Keratinocyte (primary cell): ENCODE measurements around the gene SLC51A. TPM values are rescaled to one million over a fixed set of nuclear protein-coding genes. Genes with fewer than 3 reads are reported as not detected.

Experiments
- DNase-seq: peaks from one replicate; pipeline ENCODE4 v3.0.0-alpha.2; 2011; ENCODE audit warnings: low read depth, missing footprints, low spot score
- FAIRE-seq: peaks from 2 replicates; lab custom pipeline; 2011; peaks lifted over from hg19 to GRCh38; lab: Jason Lieb, UNC
- H2AFZ ChIP-seq: 2 replicates; pipeline ENCODE4 v1.6.0; 2012; ENCODE audit warnings: low read length, control low read depth, inconsistent platforms; ENCODE audit not compliant: control insufficient read depth
- H3K27ac ChIP-seq: 2 replicates; pipeline ENCODE4 v1.5.1; 2011; ENCODE audit warnings: low read length; ENCODE audit not compliant: control insufficient read depth, insufficient read depth
- H3K27me3 ChIP-seq: 3 replicates; pipeline ENCODE4 v1.6.0; 2011; ENCODE audit warnings: low read length; ENCODE audit not compliant: control insufficient read depth, insufficient read depth; ENCODE audit errors: extremely low read depth
- H3K36me3 ChIP-seq, 2 experiments: 2 replicates in 1 of 2; 3 replicates in 1 of 2; pipeline ENCODE4 v1.5.1; 2011; ENCODE audit warnings: low read length in 2 of 2, mild to moderate bottlenecking in 1 of 2; ENCODE audit not compliant: control insufficient read depth in 2 of 2, insufficient read depth in 2 of 2; ENCODE audit errors: extremely low read depth in 1 of 2
- H3K4me1 ChIP-seq: 3 replicates; pipeline ENCODE4 v1.5.1; 2011; ENCODE audit warnings: low read length; ENCODE audit not compliant: control insufficient read depth, insufficient read depth; ENCODE audit errors: extremely low read depth
- H3K4me2 ChIP-seq: 3 replicates; pipeline ENCODE4 v1.6.0; 2011; ENCODE audit warnings: low read depth, low read length; ENCODE audit not compliant: control insufficient read depth, insufficient read depth; ENCODE audit errors: extremely low read depth
- H3K4me3 ChIP-seq, 3 experiments: fragments of 200-600 bp in 1 of 3; sonication (generic) in 1 of 3; 2 replicates in 2 of 3; 3 replicates in 1 of 3; pipeline ENCODE4 v1.5.1; 2011 to 2016; ENCODE audit warnings: low read length in 3 of 3, mild to moderate bottlenecking in 3 of 3, control low read depth in 2 of 3, inconsistent platforms in 1 of 3, low read depth in 1 of 3, mixed read lengths in 1 of 3, mixed run types in 1 of 3, moderate library complexity in 1 of 3; ENCODE audit not compliant: control insufficient read depth in 2 of 3, insufficient read depth in 2 of 3; ENCODE audit errors: extremely low read depth in 1 of 3
- H3K79me2 ChIP-seq: 2 replicates; pipeline ENCODE4 v1.6.0; 2012; ENCODE audit warnings: low read length; ENCODE audit not compliant: control insufficient read depth, insufficient read depth
- H3K9ac ChIP-seq: 3 replicates; pipeline ENCODE4 v1.6.0; 2011; ENCODE audit warnings: low read length; ENCODE audit not compliant: control insufficient read depth, insufficient read depth; ENCODE audit errors: extremely low read depth
- H3K9me1 ChIP-seq: 3 replicates; pipeline ENCODE4 v1.6.0; 2011; ENCODE audit warnings: low read length; ENCODE audit not compliant: control insufficient read depth, insufficient read depth; ENCODE audit errors: extremely low read depth
- H3K9me3 ChIP-seq: 2 replicates; pipeline ENCODE4 v1.5.1; 2012; ENCODE audit warnings: low read depth, low read length; ENCODE audit not compliant: control insufficient read depth
- H4K20me1 ChIP-seq: 3 replicates; pipeline ENCODE4 v1.6.0; 2011; ENCODE audit warnings: low read length; ENCODE audit not compliant: control insufficient read depth, insufficient read depth; ENCODE audit errors: extremely low read depth
- EZH2 ChIP-seq: IDR thresholded peaks from one replicate; pipeline ENCODE4 v1.6.1; 2012; ENCODE audit warnings: inconsistent platforms, mild to moderate bottlenecking, low read length, moderate library complexity
- dilution Hi-C: fragments of 300-500 bp; cut with MboI; formaldehyde crosslinking; loops from one replicate; pipeline ENCODE4 v1.7.0; 2020; ENCODE audit warnings: low sequenced_read_pairs; ENCODE audit not compliant: extremely low pct_ligation_motif_present
- polyA plus RNA-seq, 5 experiments: library from polyadenylated mRNA; depleted of rRNA in 3 of 5; stranded (reverse) in 3 of 5; stranded (forward) in 1 of 5; unstranded in 1 of 5; fragments of >200 nt; gene quantifications; 1 replicate in 1 of 5; 2 replicates in 3 of 5; 3 replicates in 1 of 5; pipeline versions ENCODE4 v1.2.1 to v1.2.3, GENCODE V29; 2011 to 2012; ENCODE audit warnings: missing spikeins in 2 of 5, low read depth in 1 of 5, low replicate concordance in 1 of 5
- TF ChIP-seq, protein P1 (sequence below), 3 experiments: IDR thresholded peaks in 1 of 3; conservative IDR thresholded peaks in 1 of 3; optimal IDR thresholded peaks in 1 of 3; 2 replicates in 2 of 3; 3 replicates in 1 of 3; pipeline versions ENCODE3 to v1.5.1; 2011; ENCODE audit warnings: low read length in 3 of 3, mild to moderate bottlenecking in 3 of 3, moderate library complexity in 2 of 3, control low read depth in 1 of 3, inconsistent platforms in 1 of 3; ENCODE audit not compliant: insufficient read depth in 2 of 3; ENCODE audit errors: extremely low read depth in 1 of 3

Gene SLC51A
- polyA plus RNA-seq, 1 donor (not counting 4 experiments of a cell fraction or from before 2014, with no cell fraction given) = not detected

DNA sequence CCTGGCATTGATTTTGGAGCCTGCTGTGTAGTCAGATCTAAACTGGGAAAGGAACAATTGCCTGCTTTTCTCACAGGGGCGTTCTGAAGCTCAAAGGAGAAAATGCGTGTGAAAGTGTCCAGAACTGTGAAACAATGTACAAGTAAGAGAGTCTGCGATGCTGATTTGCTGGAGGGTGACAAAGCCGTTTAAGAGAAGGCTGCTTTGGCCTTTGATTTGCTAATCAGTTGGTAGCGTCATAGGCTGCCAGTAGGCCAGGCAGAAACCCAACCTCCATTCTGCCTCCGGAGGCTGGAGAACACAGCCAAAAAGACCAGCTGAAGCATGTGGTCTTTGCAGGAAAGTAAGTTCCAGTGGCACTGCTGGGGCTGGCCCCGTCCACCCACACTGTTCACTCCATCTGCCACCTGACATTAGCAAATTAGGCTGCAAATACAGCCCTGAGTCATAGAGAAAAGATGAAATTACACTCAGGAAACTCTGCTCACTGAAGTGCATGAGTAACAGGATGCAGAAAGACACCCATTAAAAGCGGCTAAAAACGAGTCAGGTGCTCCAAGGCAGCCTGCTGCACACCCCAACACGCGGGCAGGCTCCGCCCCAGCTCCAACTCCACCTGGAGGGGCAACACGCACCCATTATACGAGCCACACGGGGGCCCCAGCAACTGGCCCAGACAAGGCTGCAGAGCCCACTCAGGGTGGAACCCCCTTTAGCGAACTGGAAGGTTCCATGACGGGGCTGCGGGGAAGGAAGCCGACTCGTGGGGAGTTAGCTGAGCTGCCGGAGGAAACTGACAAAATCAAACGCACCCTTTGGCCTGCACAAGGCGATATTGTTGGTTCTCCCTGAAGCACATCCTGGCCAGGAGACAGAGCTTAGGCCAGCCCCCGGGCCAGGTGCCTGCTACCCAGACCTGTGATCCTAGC, 36.7 kb upstream of the SLC51A start:
- Histone ChIP-seq H3K27ac (no peak overlapping the region), H2AFZ (peak overlapping the region; percentile 50), H3K4me1 (peaks cover 15% of the 10 kb centered on the region), H3K27me3 (no peaks in the 10 kb centered on the region), H3K9ac (no peak overlapping the region), H3K9me1 (no peaks in the 10 kb centered on the region), H3K4me3 (no peak overlapping the region), H3K36me3 (no peaks in the 10 kb centered on the region), H3K4me2 (peak overlapping the region; percentile 39), H3K79me2 (no peaks in the 10 kb centered on the region), H3K9me3 (no peaks in the 10 kb centered on the region), H4K20me1 (no peaks in the 10 kb centered on the region)
- TF ChIP-seq, protein P1, sequence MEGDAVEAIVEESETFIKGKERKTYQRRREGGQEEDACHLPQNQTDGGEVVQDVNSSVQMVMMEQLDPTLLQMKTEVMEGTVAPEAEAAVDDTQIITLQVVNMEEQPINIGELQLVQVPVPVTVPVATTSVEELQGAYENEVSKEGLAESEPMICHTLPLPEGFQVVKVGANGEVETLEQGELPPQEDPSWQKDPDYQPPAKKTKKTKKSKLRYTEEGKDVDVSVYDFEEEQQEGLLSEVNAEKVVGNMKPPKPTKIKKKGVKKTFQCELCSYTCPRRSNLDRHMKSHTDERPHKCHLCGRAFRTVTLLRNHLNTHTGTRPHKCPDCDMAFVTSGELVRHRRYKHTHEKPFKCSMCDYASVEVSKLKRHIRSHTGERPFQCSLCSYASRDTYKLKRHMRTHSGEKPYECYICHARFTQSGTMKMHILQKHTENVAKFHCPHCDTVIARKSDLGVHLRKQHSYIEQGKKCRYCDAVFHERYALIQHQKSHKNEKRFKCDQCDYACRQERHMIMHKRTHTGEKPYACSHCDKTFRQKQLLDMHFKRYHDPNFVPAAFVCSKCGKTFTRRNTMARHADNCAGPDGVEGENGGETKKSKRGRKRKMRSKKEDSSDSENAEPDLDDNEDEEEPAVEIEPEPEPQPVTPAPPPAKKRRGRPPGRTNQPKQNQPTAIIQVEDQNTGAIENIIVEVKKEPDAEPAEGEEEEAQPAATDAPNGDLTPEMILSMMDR (optimal IDR thresholded peaks at IDR 0.05 in 1 of 3, IDR thresholded peaks at IDR 0.05 in 1 of 3, conservative IDR thresholded peaks at IDR 0.05 in 1 of 3; ENCODE audit: extremely low read depth in 1 of 3, insufficient read depth in 2 of 3, low read length in 3 of 3) = no peak
- TF ChIP-seq EZH2 = no peak
- DNase-seq (peak; percentile 42), FAIRE-seq (no peak)
- dilution Hi-C loops = no loop called here

- Histone ChIP-seq H3K4me3 (no peak overlapping the region), H3K36me3 (no peaks in the 10 kb centered on the region), H3K9ac (no peak overlapping the region), H3K27me3 (no peaks in the 10 kb centered on the region), H3K9me1 (no peaks in the 10 kb centered on the region), H2AFZ (no peak overlapping the region), H4K20me1 (no peaks in the 10 kb centered on the region), H3K27ac (no peak overlapping the region), H3K9me3 (no peaks in the 10 kb centered on the region), H3K4me1 (peaks cover 15% of the 10 kb centered on the region), H3K4me2 (no peak overlapping the region), H3K79me2 (no peaks in the 10 kb centered on the region)
- dilution Hi-C loops = no loop called here
- TF ChIP-seq EZH2 = no peak
- TF ChIP-seq, protein P1 (optimal IDR thresholded peaks at IDR 0.05 in 1 of 3, IDR thresholded peaks at IDR 0.05 in 1 of 3, conservative IDR thresholded peaks at IDR 0.05 in 1 of 3; ENCODE audit: extremely low read depth in 1 of 3, insufficient read depth in 2 of 3, low read length in 3 of 3) = no peak
- FAIRE-seq = no peak
- DNase-seq = no peak
Observed at GRCh38 chr3:196180346-196180745, 36.0 kb upstream of the SLC51A start.
